Activated CD8-positive, alpha-beta memory T cell treated with anti-CD3 and anti-CD28 coated beads for 1 hour (primary cell): Measurements from ENCODE around the gene GSTM1.
"Not testable (repeated sequence)": the region's sequence is repeated elsewhere in the genome, so short reads cannot be mapped to it uniquely, and the experiment has no call there.

Experiments
- DNase-seq, 2 donors: peaks; one replicate each; pipeline ENCODE4 v3.0.0-alpha.2; 2020; ENCODE audit warnings: low read depth in 1 of 2; ENCODE audit errors: extremely low read depth in 1 of 2

Gene GSTM1

GRCh38 chr1:109697066-109697465 is 9.4 kb downstream of the GSTM1 start:
- no peak for DNase-seq

GRCh38 chr1:109697861-109698260 is 10.2 kb downstream of the GSTM1 start:
- DNase-seq = not testable (repeated sequence)

- not testable (repeated sequence) for DNase-seq
Observed at GRCh38 chr1:109702940-109703339, 15.3 kb downstream of the GSTM1 start.

- no peak for DNase-seq
Observed at GRCh38 chr1:109704173-109704572, 16.6 kb downstream of the GSTM1 start.

GRCh38 chr1:109705411-109705810 is 17.8 kb downstream of the GSTM1 start:
- no peak for DNase-seq

- DNase-seq = not testable (repeated sequence)
Observed at GRCh38 chr1:109708949-109709348, 21.3 kb downstream of the GSTM1 start.

- DNase-seq = not testable (repeated sequence)
Observed at GRCh38 chr1:109709822-109710221, 22.2 kb downstream of the GSTM1 start.

- DNase-seq = not testable (repeated sequence)
Observed at GRCh38 chr1:109711593-109712320, 24.1 kb downstream of the GSTM1 start, which contains the start of gene GSTM5. Gene GSTM5, plus strand, starts transcription at chr1:109712251. Its CDS starts 62 bp downstream, at chr1:109712313.

GRCh38 chr1:109712321-109712864 is 24.8 kb downstream of the GSTM1 start:
- no peak for DNase-seq

- DNase-seq = no peak
Observed at GRCh38 chr1:109713636-109714035, 26.0 kb downstream of the GSTM1 start.

- DNase-seq = no peak
Observed at GRCh38 chr1:109714661-109715372, 27.2 kb downstream of the GSTM1 start.

- no peak for DNase-seq
Observed at GRCh38 chr1:109716121-109716520, 28.5 kb downstream of the GSTM1 start.

GRCh38 chr1:109716570-109717090 is 29.0 kb downstream of the GSTM1 start:
- DNase-seq = no peak

GRCh38 chr1:109717729-109718128 is 30.1 kb downstream of the GSTM1 start:
- no peak for DNase-seq

GRCh38 chr1:109718495-109718894 is 30.9 kb downstream of the GSTM1 start:
- no peak for DNase-seq

- no peak for DNase-seq
Observed at GRCh38 chr1:109719337-109719837, 31.8 kb downstream of the GSTM1 start.

GRCh38 chr1:109721042-109721441 is 33.4 kb downstream of the GSTM1 start:
- DNase-seq = no peak

GRCh38 chr1:109721971-109722370 is 34.4 kb downstream of the GSTM1 start:
- DNase-seq = no peak

GRCh38 chr1:109722908-109723691 is 35.5 kb downstream of the GSTM1 start:
- no peak for DNase-seq

- DNase-seq = no peak
Observed at GRCh38 chr1:109724933-109725332, 37.3 kb downstream of the GSTM1 start.

GRCh38 chr1:109725510-109725909 is 37.9 kb downstream of the GSTM1 start:
- DNase-seq = no peak
